Mesenteric fat pad (tissue), 1 donor: ENCODE results near the gene ATE1. TPM values are rescaled to one million over a fixed set of nuclear protein-coding genes. Genes with fewer than 3 reads are reported as not detected.
"Not testable (repeated sequence)": the region's sequence is repeated elsewhere in the genome, so short reads cannot be mapped to it uniquely, and the experiment has no call there.

Experiments used
- DNase-seq: peaks from one replicate; pipeline ENCODE4 v3.0.0-alpha.2; 2020; ENCODE audit warnings: low spot score
- total RNA-seq: library from RNA; stranded (reverse); fragmentation: NEBNext Ultra II Directional; extraction: Animal tissue kit (Norgen Biotek cat#: 25700); gene quantifications from one replicate; pipeline ENCODE4 v1.2.1, GENCODE V29; 2021
- donor health status: DM: yes; HTN: yes; CAD: no.

The ATE1 gene
- total RNA-seq, 1 donor from 2014 or later = 28.6 TPM

DNA sequence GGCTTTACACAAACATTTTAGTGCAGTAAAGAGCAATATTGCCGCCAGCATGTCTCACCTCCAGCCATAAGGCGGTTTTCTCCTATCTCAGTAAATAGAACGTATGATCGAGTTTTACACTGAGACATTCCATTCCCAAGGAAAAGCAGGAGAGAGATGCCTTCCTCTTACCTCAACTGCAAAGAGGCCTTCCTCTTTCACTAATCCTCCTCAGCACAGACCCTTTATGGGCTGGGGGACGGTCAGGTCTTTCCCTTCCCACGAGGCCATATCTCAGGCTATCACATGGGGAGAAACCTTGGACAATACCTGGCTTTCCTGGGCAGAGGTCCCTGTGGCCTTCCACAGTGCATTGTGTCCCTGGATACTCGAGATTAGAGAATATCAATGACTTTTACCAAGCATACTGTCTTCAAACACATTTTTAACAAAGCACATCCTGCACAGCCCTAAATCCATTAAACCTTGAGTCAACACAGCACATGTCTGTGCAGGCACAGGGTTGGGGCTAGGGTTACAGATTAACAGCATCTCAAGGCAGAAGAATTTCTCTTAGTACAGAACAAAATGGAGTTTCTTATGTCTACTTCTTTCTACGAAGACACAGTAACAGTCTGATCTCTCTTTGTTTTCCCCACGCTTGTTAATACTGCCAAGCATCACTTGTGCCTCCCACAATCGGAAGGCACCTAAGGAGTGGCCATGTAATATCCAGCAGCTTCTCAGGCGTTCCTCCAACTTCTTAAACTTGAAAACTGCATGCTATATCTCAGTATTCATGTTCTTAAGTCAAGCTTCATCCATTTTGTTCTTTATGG is 2.6 kb upstream of the ATE1 start:
- peak; percentile 47 for DNase-seq

DNA sequence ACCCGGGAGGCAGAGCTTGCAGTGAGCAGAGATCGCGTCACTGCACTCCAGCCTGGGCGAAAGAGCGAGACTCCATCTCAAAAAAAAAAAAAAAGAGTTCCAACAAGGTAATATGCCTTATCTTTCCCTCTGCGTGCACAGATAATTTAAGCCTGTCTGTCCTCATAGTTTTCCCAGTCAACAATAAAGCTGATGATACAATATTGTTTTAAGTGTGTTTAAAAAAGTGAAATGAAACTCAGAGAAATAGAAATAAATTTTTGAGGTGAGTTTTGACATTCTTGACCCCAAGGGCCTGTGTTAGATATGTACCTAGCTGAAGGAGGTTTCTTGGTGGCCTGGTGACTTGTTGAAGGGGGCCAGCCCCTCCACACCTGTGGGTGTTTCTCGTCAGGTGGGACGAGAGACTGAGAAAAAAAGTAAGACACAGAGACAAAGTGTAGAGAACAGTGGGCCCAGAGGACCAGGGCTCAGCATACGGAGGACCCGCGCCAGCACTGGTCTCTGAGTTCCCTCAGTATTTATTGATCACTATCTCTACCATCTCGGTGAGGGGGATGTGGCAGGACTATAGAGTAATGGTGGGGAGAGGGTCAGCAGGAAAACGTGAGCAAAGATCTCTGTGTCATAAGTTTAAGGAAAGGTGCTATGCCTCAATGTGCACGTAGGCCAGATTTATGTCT is 1.9 kb upstream of the ATE1 start:
- not testable (repeated sequence) for DNase-seq

DNA sequence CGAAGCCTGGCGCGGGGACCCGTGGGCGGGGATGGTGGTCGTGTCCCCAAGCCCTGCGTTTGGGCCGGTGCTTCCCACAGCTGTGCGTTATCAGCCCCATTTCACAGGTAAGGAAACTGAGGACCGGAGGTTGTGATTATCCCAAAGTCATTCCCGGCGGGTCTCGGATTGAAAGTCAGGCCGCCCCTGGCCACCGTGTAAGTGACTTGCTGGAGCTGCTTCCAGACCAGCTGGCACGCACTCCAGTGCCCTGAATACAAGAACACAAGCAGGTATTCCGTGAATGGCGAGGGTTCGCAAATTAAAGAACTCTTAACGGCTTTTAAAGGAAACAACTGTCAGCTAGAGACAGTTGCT is 675 bp upstream of the ATE1 start:
- no peak for DNase-seq

DNA sequence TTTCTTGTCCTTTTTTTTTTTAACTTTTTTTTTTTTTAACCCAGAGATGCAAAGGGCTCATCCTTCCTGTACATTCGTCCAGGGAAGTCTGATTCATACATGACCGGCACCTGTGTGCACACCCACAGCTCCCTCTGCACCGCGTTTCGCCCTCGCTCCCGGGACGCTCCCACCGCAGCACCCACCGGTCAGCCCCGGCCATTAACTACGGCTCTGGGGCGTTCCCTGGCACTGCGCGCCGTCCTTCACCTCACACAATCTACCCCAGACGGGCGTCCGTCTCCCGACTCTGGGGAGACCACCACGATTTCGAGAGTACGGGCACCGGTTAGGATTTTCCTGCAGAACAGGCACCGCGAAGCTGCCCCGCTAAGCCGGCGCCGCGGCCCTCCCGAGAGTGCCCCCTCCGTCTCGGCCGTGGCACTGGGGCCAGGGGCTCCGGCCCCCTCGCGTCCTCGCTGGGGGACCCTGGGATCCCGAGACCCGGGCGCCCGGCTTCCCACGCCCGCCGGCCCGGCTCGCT is 452 bp downstream of the ATE1 start:
- peak; percentile 90 for DNase-seq

DNA sequence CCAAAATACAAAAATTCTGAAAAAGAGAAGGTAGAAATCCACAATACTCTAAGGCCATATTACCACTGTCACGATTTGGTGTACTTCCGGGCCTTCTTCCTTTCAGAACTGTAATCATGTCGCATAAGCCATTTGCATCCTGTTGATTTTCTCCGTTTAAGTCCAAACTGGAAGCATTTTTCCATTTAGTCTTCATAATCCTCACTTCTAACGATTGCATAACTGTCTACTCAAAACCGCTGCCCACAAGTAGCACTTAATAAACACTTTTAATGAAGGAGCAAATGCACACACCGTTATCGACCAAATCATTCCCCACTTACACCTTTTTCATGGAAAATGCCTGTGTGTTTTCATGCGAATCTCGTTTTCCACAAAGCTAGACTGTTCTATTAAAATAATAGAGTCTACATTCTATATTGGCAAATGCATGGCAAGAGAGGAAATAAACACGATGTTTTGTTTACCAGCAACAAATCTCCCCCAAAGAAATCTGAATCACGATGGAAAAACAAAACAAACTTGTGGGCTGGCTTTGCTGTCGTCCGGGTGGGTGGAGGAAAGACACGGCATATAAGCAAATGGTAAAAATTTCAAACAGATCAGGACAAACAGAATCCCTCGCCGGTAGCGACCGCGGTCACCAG is 1.0 kb downstream of the ATE1 start:
- DNase-seq = no peak

DNA sequence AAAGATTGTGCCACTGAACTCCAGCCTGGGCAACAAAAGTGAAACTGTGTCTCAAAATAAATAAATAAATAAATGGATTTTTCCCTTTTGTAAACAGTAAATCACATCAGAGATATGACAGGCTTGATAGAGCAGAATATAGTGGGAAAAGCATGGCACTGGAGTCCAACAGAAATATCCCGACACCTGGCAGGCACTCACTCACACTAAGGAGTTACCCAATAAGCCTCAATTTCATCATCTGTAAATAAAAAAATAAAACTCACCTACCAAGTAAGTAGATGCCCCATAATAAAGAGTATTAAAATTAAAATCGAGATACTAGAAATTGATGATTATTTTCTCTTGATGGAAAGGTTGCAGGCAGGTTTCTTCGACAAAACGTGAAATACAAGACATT is 1.7 kb downstream of the ATE1 start:
- DNase-seq = no peak

DNA sequence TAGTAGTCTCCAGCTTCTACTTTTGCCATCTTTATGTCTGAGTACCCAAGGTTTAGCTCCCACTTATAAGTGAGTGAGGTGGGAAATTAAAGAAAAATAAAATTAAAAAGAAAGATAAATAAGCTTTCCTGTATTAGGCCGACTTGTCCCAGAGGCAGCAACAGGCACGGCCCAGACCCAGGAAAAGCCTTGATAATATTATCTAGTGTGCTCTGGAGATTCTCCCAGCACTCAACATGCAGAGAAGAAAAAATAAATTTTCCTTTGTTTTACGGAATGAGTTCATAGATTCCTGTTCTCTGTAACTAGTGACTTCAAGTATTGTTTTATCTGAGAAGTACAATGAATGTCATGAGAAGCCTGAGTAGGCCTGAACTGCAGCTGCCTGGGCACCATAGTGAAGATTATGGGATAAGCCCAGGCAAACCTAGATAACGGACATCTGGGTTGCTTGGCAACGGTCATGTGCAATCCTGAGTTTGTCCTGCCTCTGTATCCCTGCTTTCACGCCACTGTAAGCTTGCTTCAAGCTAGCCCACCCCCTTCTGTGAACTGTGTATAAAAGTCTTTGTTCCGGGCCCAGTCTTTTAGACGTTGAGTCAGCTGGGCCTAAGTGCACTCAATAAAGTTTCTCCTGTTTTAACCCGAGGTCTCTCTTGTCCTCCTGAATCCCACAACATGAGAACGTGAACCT is 6.4 kb downstream of the ATE1 start:
- DNase-seq = no peak

DNA sequence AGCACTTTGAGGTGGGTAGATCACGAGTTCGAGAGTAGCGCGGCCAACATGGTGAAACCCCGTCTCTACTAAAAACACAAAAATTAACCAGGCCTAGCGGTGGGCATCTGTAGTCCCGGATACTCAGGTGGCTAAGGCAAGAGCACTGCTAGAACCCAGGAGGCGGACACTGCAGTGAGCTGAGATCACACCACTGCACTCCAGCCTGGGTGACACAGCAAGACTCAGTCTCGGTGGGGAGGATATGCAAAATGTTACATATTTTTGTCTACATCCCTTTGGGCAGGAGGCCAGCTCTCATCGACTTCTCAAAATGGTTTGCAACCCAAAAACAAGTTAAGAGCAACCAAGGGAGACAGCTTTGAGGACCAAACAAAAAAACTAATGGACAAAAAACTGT is 8.2 kb downstream of the ATE1 start:
- no peak for DNase-seq

DNA sequence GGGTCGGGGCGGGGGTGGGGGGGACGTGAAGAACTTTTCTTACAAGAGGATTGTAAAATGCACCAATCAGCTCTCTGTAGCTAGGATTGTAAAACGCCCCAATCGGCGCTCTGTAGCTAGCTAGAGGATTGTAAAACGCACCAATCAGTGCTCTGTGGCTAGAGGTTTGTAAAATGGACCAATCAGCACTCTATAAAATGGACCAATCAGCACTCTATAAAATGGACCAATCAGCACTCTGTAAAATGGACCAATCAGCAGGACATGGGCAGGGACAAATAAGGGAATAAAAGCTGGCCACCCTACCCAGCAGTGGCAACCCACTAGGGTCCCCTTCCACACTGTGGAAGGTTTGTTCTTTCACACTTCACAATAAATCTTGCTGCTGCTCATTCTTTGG is 9.0 kb downstream of the ATE1 start:
- DNase-seq = not testable (repeated sequence)

DNA sequence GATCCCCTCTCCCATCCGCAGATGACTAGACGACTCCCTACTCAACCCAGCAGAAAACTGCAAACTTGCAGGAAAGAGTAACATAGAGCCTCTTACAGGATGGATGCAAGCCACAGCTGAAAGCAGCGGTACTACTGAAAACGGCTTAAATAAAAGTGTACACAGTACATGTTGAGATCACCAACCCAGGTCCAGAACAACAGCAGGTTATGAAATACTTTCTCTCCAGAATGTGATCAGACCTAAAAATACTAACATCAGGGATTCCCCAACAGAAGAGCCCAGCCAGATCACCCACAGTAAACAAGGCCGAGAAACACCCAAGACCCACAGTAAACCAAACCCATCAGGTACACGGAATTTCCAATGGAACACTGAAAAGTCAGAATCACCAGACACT is 13.2 kb downstream of the ATE1 start:
- DNase-seq = no peak

DNA sequence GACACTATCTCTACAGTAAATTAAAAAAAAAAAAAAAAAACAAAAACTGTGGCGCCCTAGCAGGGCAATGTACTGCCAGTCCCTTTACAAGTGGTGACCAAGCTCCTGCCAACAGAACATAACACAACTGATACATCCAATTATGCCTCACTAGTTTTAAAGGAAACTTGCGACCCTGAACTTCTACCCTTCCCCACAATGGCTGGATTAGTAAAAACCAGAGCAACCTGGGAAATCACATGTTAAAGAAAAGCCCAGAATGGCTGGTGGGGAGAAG is 16.5 kb downstream of the ATE1 start:
- no peak for DNase-seq

DNA sequence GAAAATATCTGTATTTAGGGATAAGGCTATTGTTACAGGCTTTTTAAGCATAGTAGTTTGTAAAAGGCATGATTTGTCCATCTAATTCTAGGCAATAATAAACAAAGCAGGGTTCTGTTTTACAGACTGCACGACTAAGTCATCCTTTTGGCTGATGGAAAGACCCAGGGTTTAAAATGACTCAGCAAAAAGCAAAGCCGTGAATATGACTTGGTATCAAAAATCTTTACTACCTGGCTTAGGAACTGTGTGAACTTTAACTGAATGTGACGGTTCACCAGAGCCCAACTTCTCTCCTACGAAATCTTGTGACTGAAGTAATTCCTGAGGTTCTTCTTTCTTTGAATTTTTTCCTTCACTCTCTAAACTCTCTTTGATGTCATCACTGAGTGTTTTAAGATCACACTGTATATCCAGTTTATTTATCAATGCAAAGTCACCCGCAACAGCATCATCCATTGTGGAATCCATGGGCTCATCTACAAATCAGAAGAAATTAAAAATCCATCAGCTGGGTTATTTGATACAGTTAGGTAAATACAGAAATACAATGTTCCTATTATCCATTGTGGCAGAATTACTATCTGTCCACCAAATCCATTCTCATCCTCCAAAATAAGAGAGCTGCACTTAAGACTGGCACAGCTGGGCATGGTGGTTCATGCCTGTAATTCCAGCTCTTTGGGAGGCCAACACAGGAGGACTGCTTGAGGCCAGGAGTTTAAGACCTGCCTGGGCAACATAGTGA is 17.0 kb downstream of the ATE1 start:
- no peak for DNase-seq

DNA sequence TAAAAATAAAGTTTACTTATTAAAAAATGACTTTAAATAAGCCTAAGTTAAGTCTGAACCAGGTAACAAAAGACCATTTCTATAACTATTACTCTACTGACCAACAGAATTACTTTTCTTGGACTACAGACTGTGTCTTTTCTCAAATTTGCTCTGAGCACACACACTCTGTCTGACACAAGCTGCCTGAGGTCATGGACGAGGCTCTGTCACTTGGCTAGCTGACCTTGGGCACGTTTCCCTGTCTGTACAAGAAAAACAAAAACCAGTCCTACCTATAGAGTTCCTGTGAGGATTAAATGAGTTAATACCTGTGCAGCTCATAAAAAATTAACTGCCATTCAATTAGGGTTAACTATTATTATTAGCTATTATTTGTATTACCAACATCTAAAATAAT is 22.9 kb downstream of the ATE1 start:
- no peak for DNase-seq

DNA sequence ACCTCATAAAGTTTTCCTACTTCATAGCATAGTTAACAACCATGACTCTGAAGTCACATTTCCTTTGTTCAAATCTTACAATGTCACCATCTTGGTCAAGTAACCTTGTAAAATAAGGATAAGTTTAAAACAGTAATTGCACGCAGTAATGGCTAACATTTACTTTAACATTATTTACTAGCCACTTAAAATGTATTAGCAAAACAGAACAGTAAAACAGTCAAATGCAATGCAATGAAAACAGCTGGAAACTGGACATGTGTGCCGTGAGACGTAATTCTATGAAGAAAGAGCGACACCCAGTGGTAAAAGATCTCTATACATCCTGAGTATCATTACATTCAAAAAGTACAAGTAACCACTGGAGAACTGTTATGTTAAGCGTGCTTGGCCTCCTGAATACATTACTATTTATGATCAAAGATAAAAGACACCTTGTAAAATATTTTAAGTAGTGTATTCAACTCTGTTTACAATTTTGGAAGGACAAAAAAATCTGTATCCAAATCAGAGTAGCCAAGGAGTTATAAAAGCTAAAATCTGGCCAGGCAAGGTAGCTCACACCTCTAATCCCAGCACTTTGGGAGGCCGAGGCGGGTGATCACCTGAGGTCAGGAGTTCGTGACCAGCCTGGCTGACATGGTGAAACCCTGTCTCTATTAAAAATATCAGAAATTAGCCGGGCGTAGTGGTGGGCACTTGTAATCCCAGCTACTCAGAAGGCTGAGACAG is 27.2 kb downstream of the ATE1 start:
- no peak for DNase-seq

DNA sequence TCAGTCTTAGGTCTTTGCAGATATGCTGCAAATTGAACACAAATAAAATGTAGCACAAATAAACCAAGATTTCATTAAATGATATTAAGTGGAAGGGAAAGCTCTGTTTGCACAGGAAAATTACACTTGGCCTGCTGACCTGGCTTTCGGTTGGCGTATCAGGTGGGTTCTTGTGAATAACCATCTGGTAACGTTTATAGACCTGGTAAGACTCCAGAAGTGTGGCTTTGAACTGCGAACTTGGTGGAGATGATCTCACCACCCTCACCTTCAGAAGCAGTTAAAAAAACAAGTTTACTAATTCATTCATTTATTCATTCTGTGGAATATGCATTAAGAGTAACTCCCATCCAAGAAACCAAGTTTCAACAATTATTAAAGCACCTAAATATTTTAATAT is 28.1 kb downstream of the ATE1 start:
- no peak for DNase-seq

DNA sequence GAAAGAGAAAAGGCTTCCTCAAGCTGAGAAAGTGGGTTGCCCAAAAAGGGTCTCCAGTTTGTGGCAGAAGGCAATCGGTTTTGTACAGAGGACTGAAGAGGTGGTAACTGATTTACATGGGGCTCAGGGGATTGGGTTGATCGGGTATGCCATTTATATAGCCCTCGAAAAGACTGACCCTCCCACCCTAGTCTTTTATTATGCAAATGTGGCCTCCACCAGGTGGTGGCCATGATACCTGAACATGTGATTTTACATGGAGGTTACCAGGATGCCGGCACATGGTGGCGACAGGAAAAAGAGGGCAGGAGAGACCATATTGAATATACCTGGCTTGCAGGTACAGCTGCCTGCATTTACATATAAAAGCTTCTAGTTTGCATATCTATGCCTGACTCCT is 36.7 kb downstream of the ATE1 start:
- DNase-seq = no peak

DNA sequence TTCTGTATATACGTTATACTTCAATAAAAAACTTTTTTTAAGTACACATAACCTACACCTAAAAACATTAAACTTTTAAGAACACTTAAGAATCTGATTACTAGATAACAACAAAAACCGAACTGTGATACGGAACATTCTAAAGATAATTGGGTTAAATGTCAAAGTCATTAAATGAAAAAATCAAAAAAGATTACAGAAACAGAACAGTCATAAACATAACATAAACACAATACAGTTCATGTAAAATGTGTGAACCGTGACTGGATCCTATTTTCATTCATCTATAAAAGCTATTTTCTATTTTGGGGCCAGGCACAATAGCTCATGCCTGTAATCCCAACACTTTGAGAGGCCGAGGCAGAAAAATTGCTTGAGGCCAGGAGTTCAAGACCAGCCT is 38.6 kb downstream of the ATE1 start:
- DNase-seq = no peak

DNA sequence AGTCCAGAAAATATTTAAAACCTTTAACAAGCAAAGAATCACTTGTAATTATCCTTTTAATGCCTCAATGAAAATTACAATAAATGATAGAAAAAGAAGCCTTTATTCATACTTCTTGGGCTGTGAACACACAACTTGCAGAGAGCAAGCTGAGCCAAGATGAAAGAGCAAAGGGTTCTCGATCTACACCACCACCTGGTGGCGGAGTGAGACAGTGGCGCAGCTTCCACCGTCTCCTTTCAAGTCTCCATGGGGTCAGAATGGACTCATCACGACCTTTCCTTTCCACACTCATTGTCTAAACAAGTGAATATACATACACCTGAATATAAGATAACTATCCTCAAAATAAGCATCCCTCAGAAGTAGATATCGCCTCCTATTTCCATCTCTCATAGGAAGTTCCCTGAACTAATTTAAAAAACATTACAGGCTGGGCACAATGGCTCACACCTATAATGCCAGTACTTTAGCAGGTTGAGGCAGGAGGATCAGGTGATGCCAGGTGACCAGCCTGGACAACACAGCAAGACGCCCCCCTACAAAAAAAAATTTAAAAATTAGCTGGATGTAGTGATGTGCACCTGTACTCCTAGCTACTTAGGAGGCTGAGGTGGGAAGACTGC is 40.7 kb downstream of the ATE1 start:
- no peak for DNase-seq

DNA sequence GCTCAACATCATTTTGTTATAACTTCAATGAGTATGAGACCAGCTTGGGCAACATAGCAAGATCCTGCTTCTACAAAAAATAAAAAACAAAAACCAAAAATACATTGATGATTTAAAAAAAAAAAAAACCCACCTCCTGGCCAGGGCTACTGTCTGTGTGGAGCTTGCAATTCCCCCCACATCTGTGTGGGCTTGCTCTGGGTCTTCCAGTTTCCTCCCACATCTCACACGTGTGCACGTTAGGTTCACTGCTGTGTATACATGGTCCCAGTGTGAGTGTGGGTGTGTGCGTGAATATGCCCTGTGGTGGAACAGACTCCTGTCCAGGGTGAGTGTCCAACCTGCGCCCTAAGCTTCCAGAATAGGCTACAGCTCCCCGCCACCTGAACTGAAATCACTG is 41.6 kb downstream of the ATE1 start:
- DNase-seq = no peak

DNA sequence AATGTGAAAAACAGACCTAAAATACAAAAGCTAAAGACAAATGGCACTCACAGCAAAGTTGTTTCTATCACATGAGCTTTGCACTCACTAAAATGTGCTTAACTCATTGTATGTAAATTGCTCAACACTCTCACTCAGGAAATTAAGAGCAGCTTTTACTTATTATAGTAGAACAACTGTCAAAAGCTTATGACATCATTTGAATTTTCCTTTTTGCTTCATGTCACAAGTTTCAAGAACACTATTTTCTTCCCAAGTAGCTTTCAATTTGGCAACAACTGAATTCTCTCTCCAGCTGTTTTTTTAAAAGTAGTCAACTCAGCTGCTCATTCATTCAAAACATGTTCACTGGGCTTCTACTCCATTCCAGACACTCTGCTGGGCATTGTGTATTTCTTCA is 46.9 kb downstream of the ATE1 start:
- DNase-seq = no peak
